GM23248 (cell line): Measurements from ENCODE around the gene ANKRD1.

Source experiments
- EZH2 ChIP-seq: fragments of 200-600 bp; sonication (generic); IDR thresholded peaks from 2 replicates; pipeline ENCODE4 v1.6.1; 2018; ENCODE audit warnings: antibody characterized with exemption, mild to moderate bottlenecking; ENCODE audit not compliant: insufficient read depth, poor library complexity, severe bottlenecking
- EZH2phosphoT487 ChIP-seq: fragments of 200-600 bp; sonication (generic); IDR thresholded peaks from 2 replicates; pipeline ENCODE4 v1.6.1; 2018; ENCODE audit warnings: antibody characterized with exemption, moderate library complexity, mild to moderate bottlenecking, low read depth; ENCODE audit not compliant: insufficient read depth

GRCh38 chr10:90915766-90916075, 5.2 kb downstream of the ANKRD1 start:
- TF ChIP-seq EZH2phosphoT487 (no peak), EZH2 (no peak)
